Activated CD4-positive, alpha-beta memory T cell treated with anti-CD3 and anti-CD28 coated beads, Interleukin-2, amount 10 ng/mL, durations not matched to agents 7 days and 5 days (primary cell): ENCODE data around the gene POU3F3. TPM values are rescaled to one million over a fixed set of nuclear protein-coding genes. Genes with fewer than 3 reads are reported as not detected.

Source experiments
- CTCF ChIA-PET: fragments of 350-600 bp; sonication (Branson Sonifier 250); formaldehyde crosslinking; loops from one replicate; lab custom pipeline; 2021; ENCODE audit warnings: antibody characterized with exemption, inconsistent platforms; lab: Charles Lee
- POLR2A ChIA-PET: fragments of 350-600 bp; sonication (Branson Sonifier 250); formaldehyde crosslinking; loops from one replicate; lab custom pipeline; 2021; ENCODE audit warnings: antibody characterized with exemption; lab: Charles Lee
- DNase-seq: peaks from one replicate; pipeline ENCODE4 v3.0.0-alpha.2; 2020
- H3K27ac Mint-ChIP-seq: one replicate; pipeline ENCODE4 v1.8.0; 2021; ENCODE audit warnings: mild to moderate bottlenecking, mixed read lengths
- H3K27me3 Mint-ChIP-seq: one replicate; pipeline ENCODE4 v1.8.0; 2021; ENCODE audit warnings: mixed read lengths
- H3K36me3 Mint-ChIP-seq: one replicate; pipeline ENCODE4 v1.8.0; 2021; ENCODE audit warnings: low read depth, mixed read lengths
- H3K4me1 Mint-ChIP-seq: one replicate; pipeline ENCODE4 v1.8.0; 2021; ENCODE audit warnings: mixed read lengths
- H3K4me3 Mint-ChIP-seq: one replicate; pipeline ENCODE4 v1.8.0; 2021; ENCODE audit warnings: mild to moderate bottlenecking, mixed read lengths
- H3K9me3 Mint-ChIP-seq: one replicate; pipeline ENCODE4 v1.8.0; 2021; ENCODE audit warnings: mixed read lengths
- total RNA-seq, 2 experiments: library from RNA; stranded (reverse); gene quantifications; one replicate each; pipeline ENCODE4 v1.2.3, GENCODE V29; 2021

Gene POU3F3
- total RNA-seq, 2 experiments from 2014 or later, result not detected

- no peaks in the 10 kb centered on the region for H3K27me3 Mint-ChIP-seq
- no peaks in the 10 kb centered on the region for H3K36me3 Mint-ChIP-seq
- CTCF ChIA-PET, result no interaction called here
Observed at GRCh38 chr2:104897515-104898184, 43.7 kb downstream of the POU3F3 start.

DNA sequence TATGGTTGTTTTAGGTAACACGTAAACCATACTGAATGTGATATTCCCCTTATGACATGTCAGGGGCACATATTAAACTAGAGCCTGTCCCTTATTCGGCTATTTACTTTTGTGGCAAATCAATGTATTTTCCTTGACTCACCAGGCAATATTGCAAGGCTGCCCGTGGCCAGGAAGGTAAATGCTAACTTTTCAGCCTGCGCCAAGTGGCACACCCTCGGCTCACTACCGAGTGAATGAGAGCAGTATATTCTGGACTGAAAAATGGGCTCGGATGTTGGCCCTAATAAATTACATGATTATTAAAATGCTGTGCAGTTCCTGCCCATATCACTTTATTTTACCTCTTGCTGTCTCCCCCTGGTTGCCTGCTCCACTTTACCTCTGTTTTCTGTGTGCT is 46.7 kb downstream of the POU3F3 start:
- POLR2A ChIA-PET, result no interaction called here
- CTCF ChIA-PET, result no interaction called here
- DNase-seq, result no peak
- H3K9me3 Mint-ChIP-seq, result no peaks in the 10 kb centered on the region
- no peaks in the 10 kb centered on the region for H3K36me3 Mint-ChIP-seq
- no peak overlapping the region for H3K4me3 Mint-ChIP-seq
- no peak overlapping the region for H3K27ac Mint-ChIP-seq
- peaks cover 2% of the 10 kb centered on the region for H3K27me3 Mint-ChIP-seq
- H3K4me1 Mint-ChIP-seq, result no peaks in the 10 kb centered on the region

More at GRCh38 chr2:104897515-104898184, 43.7 kb downstream of the POU3F3 start:
- Mint-ChIP-seq H3K4me1 (no peaks in the 10 kb centered on the region), H3K27ac (no peak overlapping the region), H3K4me3 (no peak overlapping the region), H3K9me3 (no peaks in the 10 kb centered on the region)
- POLR2A ChIA-PET, result no interaction called here
- no peak for DNase-seq

DNA sequence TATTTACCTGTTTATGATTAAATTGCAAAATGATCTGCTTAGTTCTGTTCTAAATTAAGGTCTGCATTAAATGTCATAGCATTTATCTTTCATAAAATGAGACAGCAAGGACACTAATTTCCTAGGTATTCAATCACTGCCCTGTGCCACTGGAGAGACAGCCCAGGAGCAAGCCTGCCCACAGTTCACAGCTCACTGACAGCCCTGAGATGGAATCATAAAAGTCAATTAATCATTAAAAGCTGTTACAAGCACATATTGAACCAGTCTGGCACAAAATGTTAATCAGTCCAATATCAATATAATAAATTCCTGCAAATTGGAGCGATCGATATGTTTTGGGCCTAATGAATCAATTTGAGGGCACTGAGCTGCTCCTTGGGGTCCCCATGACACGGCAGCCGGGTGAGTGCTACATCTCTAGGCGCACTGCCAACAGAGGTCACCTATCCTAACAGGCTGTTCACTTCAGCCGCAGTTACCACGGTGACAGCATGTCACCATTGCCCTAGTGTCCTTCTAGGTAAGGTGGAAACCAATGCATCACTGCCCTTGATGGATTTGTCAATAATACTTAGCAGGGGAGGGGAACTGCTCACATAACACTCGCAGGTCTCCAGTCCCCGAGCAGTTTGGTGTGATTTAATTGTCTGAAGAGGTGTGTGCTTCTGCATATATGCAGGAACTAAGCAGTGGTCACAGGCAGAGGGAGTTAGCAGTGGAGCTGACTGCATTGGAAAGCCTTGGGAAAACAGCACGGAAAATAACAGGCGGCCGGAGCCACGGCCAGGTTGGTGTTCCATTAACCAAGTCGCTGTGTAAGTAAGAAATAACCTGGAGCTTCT is 47.3 kb downstream of the POU3F3 start:
- DNase-seq, result no peak
- Mint-ChIP-seq H3K36me3 (no peaks in the 10 kb centered on the region), H3K27ac (no peak overlapping the region), H3K4me1 (no peaks in the 10 kb centered on the region), H3K27me3 (peaks cover 2% of the 10 kb centered on the region), H3K9me3 (no peaks in the 10 kb centered on the region), H3K4me3 (no peak overlapping the region)
- CTCF ChIA-PET, result no interaction called here
- POLR2A ChIA-PET, result no interaction called here

DNA sequence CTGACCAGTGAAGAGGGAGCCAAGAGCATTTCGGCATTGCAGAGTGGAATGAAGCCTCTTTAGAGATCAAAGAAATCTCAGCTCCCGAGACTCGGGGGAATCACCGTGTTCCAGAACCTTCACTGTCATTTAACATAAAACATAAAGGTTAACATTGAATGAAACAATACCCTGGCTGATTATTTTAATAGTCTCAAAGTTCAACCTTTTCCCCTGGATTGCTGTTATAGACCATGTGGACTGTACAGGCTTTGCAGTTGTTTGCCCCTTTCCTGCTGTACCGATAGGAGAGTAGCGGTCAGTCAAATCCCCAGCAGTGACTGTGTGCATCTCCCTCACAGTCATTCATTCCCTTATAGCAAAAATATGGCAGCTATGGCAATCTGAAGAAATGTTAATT is 48.4 kb downstream of the POU3F3 start:
- DNase-seq, result no peak
- Mint-ChIP-seq H3K9me3 (no peaks in the 10 kb centered on the region), H3K4me3 (no peak overlapping the region), H3K36me3 (no peaks in the 10 kb centered on the region), H3K27me3 (peaks cover 8% of the 10 kb centered on the region), H3K4me1 (no peaks in the 10 kb centered on the region), H3K27ac (no peak overlapping the region)
- POLR2A ChIA-PET, result no interaction called here
- CTCF ChIA-PET, result no interaction called here

Other genes with a start within 250 kb of the POU3F3 start
- gene MRPS9, start 184.0 kb downstream of the POU3F3 start, total RNA-seq, result 10 to 100 TPM; 19.8 to 20.6 TPM